Measurements from ENCODE around the gene VAV1. TPM values are rescaled to one million over a fixed set of nuclear protein-coding genes. Genes with fewer than 3 reads are reported as not detected.

Gene VAV1
- total and polyA plus RNA-seq, 4 donors, result 0.60 to 13.3 (median 4.1) TPM

DNA sequence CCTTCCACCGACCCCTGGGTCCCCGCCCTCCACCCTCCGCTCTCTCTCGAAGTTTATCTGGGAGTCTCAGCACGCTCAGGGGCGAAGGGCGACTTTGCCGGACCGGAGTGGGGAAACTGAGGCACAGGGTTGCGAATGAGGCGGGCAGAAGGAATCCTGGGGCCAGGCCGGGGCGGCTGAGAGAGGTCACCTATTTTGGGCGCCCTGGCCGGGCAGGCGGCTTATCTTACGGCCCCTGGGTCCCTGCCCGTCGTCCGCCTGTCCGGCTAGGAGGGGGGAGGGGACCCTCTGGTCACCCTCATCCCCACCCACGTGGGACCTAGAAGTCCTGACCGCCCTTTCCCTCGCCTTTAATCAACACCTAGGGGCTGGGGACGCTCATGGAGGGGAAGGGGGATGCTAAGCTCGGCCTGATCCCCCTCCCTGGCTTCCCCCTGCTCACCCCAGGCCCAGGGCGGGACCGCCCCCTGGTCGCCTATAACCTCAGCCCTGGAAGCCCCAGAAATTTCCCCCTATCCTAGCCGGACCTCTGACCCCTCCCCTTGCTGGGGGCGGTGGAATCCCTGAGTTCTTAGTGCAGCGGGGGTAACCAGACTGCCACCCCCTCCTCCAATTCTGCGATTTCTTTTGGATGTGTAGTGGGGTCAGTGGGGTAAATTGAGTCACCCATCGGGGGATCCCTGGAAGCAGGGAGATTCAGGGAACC lies 32.5 kb upstream of the VAV1 start:
- Histone ChIP-seq H3K36me3 (ENCODE audit: control insufficient read depth in 4 of 4, insufficient read depth in 3 of 4, low read depth in 1 of 4, low read length in 3 of 4) (peaks cover 0 to 5% (median 2%) of the 10 kb centered on the region in 4 donors), H3K9ac (ENCODE audit: low read depth in 1 of 2, low read length in 2 of 2) (peak overlapping the region; percentile 56 to 60), H3K4me1 (ENCODE audit: control insufficient read depth in 4 of 4, insufficient read depth in 4 of 4, low read length in 3 of 4) (peaks cover 9 to 45% (median 37%) of the 10 kb centered on the region in 4 donors), H3K4me3 (ENCODE audit: low read depth in 1 of 3, low read length in 3 of 3) (peak overlapping the region; percentile 62 to 72 (median 67)), H3K27me3 (ENCODE audit: control insufficient read depth in 4 of 4, insufficient read depth in 4 of 4, low read length in 3 of 4) (no peaks in the 10 kb centered on the region), H3K9me3 (ENCODE audit: control insufficient read depth in 4 of 4, low read length in 3 of 4) (no peaks in the 10 kb centered on the region), H3K27ac (ENCODE audit: low read depth in 1 of 2, low read length in 2 of 2) (peak overlapping the region; percentile 77 to 83)
- DNase-seq (ENCODE audit: low spot score), result no peak
- TF ChIP-seq RXRA (IDR thresholded peaks at IDR 0.05), result peak in 1 of 2 donors; percentile 5
- TF ChIP-seq REST (IDR thresholded peaks at IDR 0.05), result no peak
- TF ChIP-seq GABPA (IDR thresholded peaks at IDR 0.05 in 1 of 2, conservative IDR thresholded peaks at IDR 0.05 in 1 of 2), result no peak
- TF ChIP-seq CTCF (IDR thresholded peaks at IDR 0.05; ENCODE audit: low read depth, low read length, missing input control), result no peak
- TF ChIP-seq FOXA2 (IDR thresholded peaks at IDR 0.05), result no peak
- no peak for TF ChIP-seq HNF4G (IDR thresholded peaks at IDR 0.05)
- TF ChIP-seq, protein P1, sequence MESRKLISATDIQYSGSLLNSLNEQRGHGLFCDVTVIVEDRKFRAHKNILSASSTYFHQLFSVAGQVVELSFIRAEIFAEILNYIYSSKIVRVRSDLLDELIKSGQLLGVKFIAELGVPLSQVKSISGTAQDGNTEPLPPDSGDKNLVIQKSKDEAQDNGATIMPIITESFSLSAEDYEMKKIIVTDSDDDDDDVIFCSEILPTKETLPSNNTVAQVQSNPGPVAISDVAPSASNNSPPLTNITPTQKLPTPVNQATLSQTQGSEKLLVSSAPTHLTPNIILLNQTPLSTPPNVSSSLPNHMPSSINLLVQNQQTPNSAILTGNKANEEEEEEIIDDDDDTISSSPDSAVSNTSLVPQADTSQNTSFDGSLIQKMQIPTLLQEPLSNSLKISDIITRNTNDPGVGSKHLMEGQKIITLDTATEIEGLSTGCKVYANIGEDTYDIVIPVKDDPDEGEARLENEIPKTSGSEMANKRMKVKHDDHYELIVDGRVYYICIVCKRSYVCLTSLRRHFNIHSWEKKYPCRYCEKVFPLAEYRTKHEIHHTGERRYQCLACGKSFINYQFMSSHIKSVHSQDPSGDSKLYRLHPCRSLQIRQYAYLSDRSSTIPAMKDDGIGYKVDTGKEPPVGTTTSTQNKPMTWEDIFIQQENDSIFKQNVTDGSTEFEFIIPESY (IDR thresholded peaks at IDR 0.05), result no peak
- TF ChIP-seq SP1 (IDR thresholded peaks at IDR 0.05), result no peak
- 4% methylated on average over 34 of the region's 34 CpGs for WGBS

DNA sequence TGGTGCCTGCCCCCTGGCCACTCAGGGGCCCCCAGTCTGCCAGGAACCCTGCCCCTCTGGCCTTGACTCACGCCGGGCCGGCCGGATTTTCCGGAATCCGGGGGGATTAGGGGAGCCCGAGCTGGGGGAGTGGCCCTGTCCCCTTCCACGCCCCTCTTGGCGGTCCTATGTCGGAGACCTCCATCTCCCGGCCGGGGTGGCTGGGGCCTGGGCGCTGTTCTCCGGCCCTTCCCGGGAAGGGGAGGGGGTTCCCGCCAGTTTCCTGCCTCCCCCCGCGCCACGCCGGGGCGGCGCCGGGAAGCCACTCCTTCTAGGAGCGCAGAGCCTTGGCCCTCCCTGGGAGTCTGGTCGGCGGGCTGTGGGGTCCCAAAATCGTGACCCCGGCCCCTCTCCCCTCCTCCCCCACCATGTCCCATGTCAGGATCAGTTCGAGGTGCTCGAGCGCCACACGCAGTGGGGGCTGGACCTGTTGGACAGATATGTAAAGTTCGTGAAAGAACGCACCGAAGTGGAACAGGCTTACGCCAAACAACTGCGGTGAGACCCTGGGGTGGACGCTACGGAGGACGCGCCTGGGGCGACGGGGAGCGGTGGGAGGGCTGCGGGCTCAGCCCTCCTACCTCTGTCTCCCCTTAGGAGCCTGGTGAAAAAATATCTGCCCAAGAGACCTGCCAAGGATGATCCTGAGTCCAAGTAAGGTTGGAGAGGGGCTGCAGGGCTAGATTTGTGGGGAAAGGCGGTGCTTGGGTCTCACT lies 31.7 kb upstream of the VAV1 start:
- H3K4me1 ChIP-seq (ENCODE audit: control insufficient read depth in 4 of 4, insufficient read depth in 4 of 4, low read length in 3 of 4), result peaks cover 9 to 40% (median 33%) of the 10 kb centered on the region in 4 donors
- peaks cover 0 to 4% (median 1%) of the 10 kb centered on the region in 4 donors for H3K36me3 ChIP-seq (ENCODE audit: control insufficient read depth in 4 of 4, insufficient read depth in 3 of 4, low read depth in 1 of 4, low read length in 3 of 4)
- WGBS, result 35% methylated on average over 46 of the region's 46 CpGs
- H3K4me3 ChIP-seq (ENCODE audit: low read depth in 1 of 3, low read length in 3 of 3), result peak overlapping the region; percentile 62 to 72 (median 67)
- H3K9ac ChIP-seq (ENCODE audit: low read depth in 1 of 2, low read length in 2 of 2), result peak overlapping the region in 1 of 2 donors; percentile 56
- no peak for DNase-seq (ENCODE audit: low spot score)
- no peaks in the 10 kb centered on the region for H3K27me3 ChIP-seq (ENCODE audit: control insufficient read depth in 4 of 4, insufficient read depth in 4 of 4, low read length in 3 of 4)
- H3K27ac ChIP-seq (ENCODE audit: low read depth in 1 of 2, low read length in 2 of 2), result peak overlapping the region; percentile 77 to 83
- H3K9me3 ChIP-seq (ENCODE audit: control insufficient read depth in 4 of 4, low read length in 3 of 4), result no peaks in the 10 kb centered on the region
- TF ChIP-seq FOXA2 (IDR thresholded peaks at IDR 0.05) (no peak), MAX (IDR thresholded peaks at IDR 0.05) (no peak), FOXA1 (IDR thresholded peaks at IDR 0.05) (no peak), NR2F2 (IDR thresholded peaks at IDR 0.05) (no peak), REST (IDR thresholded peaks at IDR 0.05) (no peak), TAF1 (conservative IDR thresholded peaks at IDR 0.05) (no peak), EGR1 (IDR thresholded peaks at IDR 0.05; ENCODE audit: low read depth in 2 of 2) (no peak)
- TF ChIP-seq, protein P1 (IDR thresholded peaks at IDR 0.05), result no peak
- TF ChIP-seq, protein P2, sequence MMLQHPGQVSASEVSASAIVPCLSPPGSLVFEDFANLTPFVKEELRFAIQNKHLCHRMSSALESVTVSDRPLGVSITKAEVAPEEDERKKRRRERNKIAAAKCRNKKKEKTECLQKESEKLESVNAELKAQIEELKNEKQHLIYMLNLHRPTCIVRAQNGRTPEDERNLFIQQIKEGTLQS (IDR thresholded peaks at IDR 0.05), result no peak
